ENCODE data around the gene NMD3. TPM values are rescaled to one million over a fixed set of nuclear protein-coding genes. Genes with fewer than 3 reads are reported as not detected.

NMD3 gene
- total RNA-seq, 5 donors from 2014 or later (not counting 1 experiment from before 2014, with no cell fraction given), result 39.2 to 43.4 (median 42.4) TPM

GRCh38 chr3:161254861-161255260, 33.8 kb downstream of the NMD3 start:
- H3K36me3 Mint-ChIP-seq, result peaks cover 68% of the 10 kb centered on the region
- Histone ChIP-seq H3K9me3 (no peaks in the 10 kb centered on the region), H3K27me3 (replicated peaks in 1 of 2; ENCODE audit: control insufficient read depth in 2 of 2, extremely low read depth in 1 of 2, insufficient read depth in 2 of 2, low read length in 1 of 2) (no peaks in the 10 kb centered on the region), H3K4me1 (ENCODE audit: control insufficient read depth in 1 of 2, extremely low read depth in 1 of 2, insufficient read depth in 2 of 2, low read length in 2 of 2) (no peaks in the 10 kb centered on the region), H3K4me3 (ENCODE audit: control insufficient read depth in 1 of 2, extremely low read depth in 1 of 2, low read length in 1 of 2) (no peak overlapping the region), H3K36me3 (ENCODE audit: control insufficient read depth in 2 of 2, extremely low read depth in 1 of 2, insufficient read depth in 1 of 2, low read length in 1 of 2) (peaks cover 4 to 26% of the 10 kb centered on the region in 2 donors), H3K27ac (ENCODE audit: low read length) (no peak overlapping the region)
- POLR2A ChIA-PET, result no interaction called here
- H3K4me3 Mint-ChIP-seq, result no peak overlapping the region
- peaks cover 0 to 10% (median 0%) of the 10 kb centered on the region in 3 donors for H3K4me1 Mint-ChIP-seq
- no peak overlapping the region for H3K27ac Mint-ChIP-seq
- CTCF ChIA-PET, result no interaction called here
- ATAC-seq (replicated peaks in 1 of 4), result no peak
- peaks cover 0 to under 1% (median under 1%) of the 10 kb centered on the region in 3 donors for H3K9me3 Mint-ChIP-seq
- no CpG with 5 or more reads among the region's 1 CpG for WGBS (ENCODE audit: insufficient coverage)
- no peak for DNase-seq
- H3K27me3 Mint-ChIP-seq, result no peaks in the 10 kb centered on the region

DNA sequence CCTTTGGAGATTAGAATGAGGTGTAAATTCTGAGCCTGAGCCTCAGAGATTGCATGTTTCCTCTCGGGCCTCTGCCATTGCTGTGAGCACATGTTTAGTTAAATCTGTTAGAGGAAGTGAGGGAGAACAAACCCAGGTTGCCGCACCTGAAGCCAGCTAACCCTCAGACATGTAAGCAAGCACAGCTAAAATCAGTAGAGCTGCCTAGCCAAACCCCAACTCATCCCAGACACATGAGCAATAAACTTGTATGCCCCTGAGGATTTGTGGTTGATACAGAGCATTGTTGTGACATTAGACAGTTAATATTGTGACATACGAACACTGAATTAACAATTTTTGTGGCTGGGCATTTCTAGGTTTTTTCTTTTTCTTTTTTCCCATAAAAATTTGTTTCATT, 41.9 kb downstream of the NMD3 start:
- CTCF ChIA-PET, result no interaction called here
- POLR2A ChIA-PET, result no interaction called here
- no peak overlapping the region for H3K4me3 Mint-ChIP-seq

DNA sequence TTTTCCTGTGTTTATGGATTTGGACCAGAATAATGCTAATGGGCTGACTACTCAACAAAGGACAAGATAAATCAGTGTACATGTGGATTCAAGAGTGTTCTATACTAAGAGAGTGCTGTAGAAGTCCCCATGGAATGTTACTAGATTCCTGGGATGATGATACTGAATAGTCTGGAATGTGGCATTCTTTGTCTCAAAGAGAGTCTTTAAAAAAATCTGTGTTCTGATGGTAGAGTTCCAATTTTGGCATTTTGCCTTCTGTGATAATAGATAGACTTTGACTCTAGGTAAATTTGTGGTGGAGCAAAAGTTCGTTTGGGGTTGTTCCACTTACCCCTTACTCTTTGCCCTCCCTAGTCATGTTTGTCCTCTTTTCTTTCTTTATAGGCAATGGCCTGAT, 43.7 kb downstream of the NMD3 start:
- peaks cover 47% of the 10 kb centered on the region for H3K36me3 Mint-ChIP-seq
- H3K4me1 ChIP-seq (ENCODE audit: control insufficient read depth in 1 of 2, extremely low read depth in 1 of 2, insufficient read depth in 2 of 2, low read length in 2 of 2), result peaks cover 0 to 2% of the 10 kb centered on the region in 2 experiments
- peaks cover 4 to 19% (median 6%) of the 10 kb centered on the region in 3 donors for H3K9me3 Mint-ChIP-seq
- peaks cover 7 to 9% (median 8%) of the 10 kb centered on the region in 3 donors for H3K4me1 Mint-ChIP-seq
- H3K27ac Mint-ChIP-seq, result no peak overlapping the region
- no peaks in the 10 kb centered on the region for H3K27me3 ChIP-seq (replicated peaks in 1 of 2; ENCODE audit: control insufficient read depth in 2 of 2, extremely low read depth in 1 of 2, insufficient read depth in 2 of 2, low read length in 1 of 2)
- H3K4me3 ChIP-seq (ENCODE audit: control insufficient read depth in 1 of 2, extremely low read depth in 1 of 2, low read length in 1 of 2), result no peak overlapping the region
- peaks cover 0 to 2% of the 10 kb centered on the region in 2 donors for H3K36me3 ChIP-seq (ENCODE audit: control insufficient read depth in 2 of 2, extremely low read depth in 1 of 2, insufficient read depth in 1 of 2, low read length in 1 of 2)
- H3K27me3 Mint-ChIP-seq, result no peaks in the 10 kb centered on the region
- no peak for ATAC-seq (replicated peaks in 1 of 4)
- ChIA-PET CTCF (no interaction called here), POLR2A (no interaction called here)
- no peak overlapping the region for H3K27ac ChIP-seq (ENCODE audit: low read length)
- peaks cover 2% of the 10 kb centered on the region for H3K9me3 ChIP-seq
- DNase-seq, result no peak
- H3K4me3 Mint-ChIP-seq, result no peak overlapping the region
- no CpG with 5 or more reads among the region's 1 CpG for WGBS (ENCODE audit: insufficient coverage)

More for the DNA sequence above, 41.9 kb downstream of the NMD3 start:
- Histone ChIP-seq H3K9me3 (peaks cover 2% of the 10 kb centered on the region), H3K27ac (ENCODE audit: low read length) (no peak overlapping the region), H3K4me3 (ENCODE audit: control insufficient read depth in 1 of 2, extremely low read depth in 1 of 2, low read length in 1 of 2) (no peak overlapping the region), H3K27me3 (replicated peaks in 1 of 2; ENCODE audit: control insufficient read depth in 2 of 2, extremely low read depth in 1 of 2, insufficient read depth in 2 of 2, low read length in 1 of 2) (no peaks in the 10 kb centered on the region), H3K36me3 (ENCODE audit: control insufficient read depth in 2 of 2, extremely low read depth in 1 of 2, insufficient read depth in 1 of 2, low read length in 1 of 2) (peaks cover 0 to 7% of the 10 kb centered on the region in 2 donors), H3K4me1 (ENCODE audit: control insufficient read depth in 1 of 2, extremely low read depth in 1 of 2, insufficient read depth in 2 of 2, low read length in 2 of 2) (peaks cover 0 to 2% of the 10 kb centered on the region in 2 experiments)
- ATAC-seq (replicated peaks in 1 of 4), result no peak
- H3K36me3 Mint-ChIP-seq, result peaks cover 55% of the 10 kb centered on the region
- WGBS (ENCODE audit: insufficient coverage), result no CpG with 5 or more reads among the region's 3 CpGs
- peaks cover 4 to 20% (median 6%) of the 10 kb centered on the region in 3 donors for H3K9me3 Mint-ChIP-seq
- DNase-seq, result no peak
- no peaks in the 10 kb centered on the region for H3K27me3 Mint-ChIP-seq
- peaks cover 7 to 9% (median 8%) of the 10 kb centered on the region in 3 donors for H3K4me1 Mint-ChIP-seq
- no peak overlapping the region for H3K27ac Mint-ChIP-seq

GRCh38 chr3:161265916-161266571, 44.9 kb downstream of the NMD3 start:
- no peak for ATAC-seq (replicated peaks in 1 of 4)
- Mint-ChIP-seq H3K27me3 (no peaks in the 10 kb centered on the region), H3K27ac (no peak overlapping the region), H3K36me3 (peaks cover 39% of the 10 kb centered on the region), H3K4me3 (no peak overlapping the region), H3K9me3 (peaks cover 0 to 9% (median 4%) of the 10 kb centered on the region in 3 donors), H3K4me1 (peaks cover 7 to 9% (median 8%) of the 10 kb centered on the region in 3 donors)
- Histone ChIP-seq H3K9me3 (no peaks in the 10 kb centered on the region), H3K4me1 (ENCODE audit: control insufficient read depth in 1 of 2, extremely low read depth in 1 of 2, insufficient read depth in 2 of 2, low read length in 2 of 2) (peaks cover 0 to 2% of the 10 kb centered on the region in 2 experiments), H3K27ac (ENCODE audit: low read length) (no peak overlapping the region), H3K36me3 (ENCODE audit: control insufficient read depth in 2 of 2, extremely low read depth in 1 of 2, insufficient read depth in 1 of 2, low read length in 1 of 2) (peaks cover 0 to 2% of the 10 kb centered on the region in 2 donors), H3K27me3 (replicated peaks in 1 of 2; ENCODE audit: control insufficient read depth in 2 of 2, extremely low read depth in 1 of 2, insufficient read depth in 2 of 2, low read length in 1 of 2) (no peaks in the 10 kb centered on the region), H3K4me3 (ENCODE audit: control insufficient read depth in 1 of 2, extremely low read depth in 1 of 2, low read length in 1 of 2) (no peak overlapping the region)
- ChIA-PET CTCF (no interaction called here), POLR2A (no interaction called here)
- 100% methylated on average over 1 of the region's 5 CpGs for WGBS (ENCODE audit: insufficient coverage)
- DNase-seq, result no peak

GRCh38 chr3:161266731-161267150, 45.6 kb downstream of the NMD3 start:
- peaks cover 33% of the 10 kb centered on the region for H3K36me3 Mint-ChIP-seq
- POLR2A ChIA-PET, result no interaction called here
- H3K4me3 Mint-ChIP-seq, result no peak overlapping the region
- Histone ChIP-seq H3K36me3 (ENCODE audit: control insufficient read depth in 2 of 2, extremely low read depth in 1 of 2, insufficient read depth in 1 of 2, low read length in 1 of 2) (peaks cover 0 to 2% of the 10 kb centered on the region in 2 donors), H3K27me3 (replicated peaks in 1 of 2; ENCODE audit: control insufficient read depth in 2 of 2, extremely low read depth in 1 of 2, insufficient read depth in 2 of 2, low read length in 1 of 2) (no peaks in the 10 kb centered on the region), H3K4me1 (ENCODE audit: control insufficient read depth in 1 of 2, extremely low read depth in 1 of 2, insufficient read depth in 2 of 2, low read length in 2 of 2) (peaks cover 0 to 2% of the 10 kb centered on the region in 2 experiments), H3K27ac (ENCODE audit: low read length) (no peak overlapping the region), H3K4me3 (ENCODE audit: control insufficient read depth in 1 of 2, extremely low read depth in 1 of 2, low read length in 1 of 2) (no peak overlapping the region), H3K9me3 (no peaks in the 10 kb centered on the region)
- ATAC-seq (replicated peaks in 1 of 4) (no peak), DNase-seq (no peak)
- H3K27ac Mint-ChIP-seq, result no peak overlapping the region
- H3K9me3 Mint-ChIP-seq, result peaks cover 0 to 6% (median 4%) of the 10 kb centered on the region in 3 donors
- H3K27me3 Mint-ChIP-seq, result no peaks in the 10 kb centered on the region
- peaks cover 7 to 9% (median 8%) of the 10 kb centered on the region in 3 donors for H3K4me1 Mint-ChIP-seq
- CTCF ChIA-PET, result interaction anchor here (0.9 to 1.0 kb wide), 3 partner anchors 10 to 142 kb away, joined by 3 read pairs; no protein-coding TSS in a partner anchor
- WGBS (ENCODE audit: insufficient coverage), result no CpG with 5 or more reads among the region's 1 CpG

DNA sequence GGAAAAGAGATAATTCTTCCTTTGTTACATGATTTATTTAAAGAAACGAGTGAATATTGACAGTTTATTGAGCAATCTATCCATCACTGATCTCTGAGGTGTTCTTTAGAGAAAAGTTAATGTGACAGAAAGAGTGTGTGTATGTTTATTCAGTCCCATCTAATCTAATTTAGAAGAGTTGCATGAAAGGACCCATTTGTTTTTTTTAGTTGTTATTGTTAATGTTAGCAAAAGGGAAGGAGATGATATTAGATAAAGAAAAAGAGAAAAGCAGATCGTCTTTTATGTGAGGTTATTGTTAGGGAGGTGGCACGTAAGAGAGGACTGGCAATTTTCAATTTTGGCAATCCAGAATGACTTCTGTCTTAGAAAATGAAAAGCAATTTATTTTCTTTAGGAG, 46.5 kb downstream of the NMD3 start:
- POLR2A ChIA-PET, result no interaction called here
- Histone ChIP-seq H3K27ac (ENCODE audit: low read length) (no peak overlapping the region), H3K4me1 (ENCODE audit: control insufficient read depth in 1 of 2, extremely low read depth in 1 of 2, insufficient read depth in 2 of 2, low read length in 2 of 2) (peaks cover 0 to 2% of the 10 kb centered on the region in 2 experiments), H3K4me3 (ENCODE audit: control insufficient read depth in 1 of 2, extremely low read depth in 1 of 2, low read length in 1 of 2) (no peak overlapping the region), H3K27me3 (replicated peaks in 1 of 2; ENCODE audit: control insufficient read depth in 2 of 2, extremely low read depth in 1 of 2, insufficient read depth in 2 of 2, low read length in 1 of 2) (no peaks in the 10 kb centered on the region), H3K36me3 (ENCODE audit: control insufficient read depth in 2 of 2, extremely low read depth in 1 of 2, insufficient read depth in 1 of 2, low read length in 1 of 2) (peaks cover 0 to 2% of the 10 kb centered on the region in 2 donors), H3K9me3 (no peaks in the 10 kb centered on the region)
- no peak for DNase-seq
- no peak overlapping the region for H3K4me3 Mint-ChIP-seq
- no peaks in the 10 kb centered on the region for H3K27me3 Mint-ChIP-seq
- CTCF ChIA-PET, result interaction anchor here (0.6 to 1.3 kb wide), 5 partner anchors 141 to 167 kb away, joined by 3 read pairs; no protein-coding TSS in a partner anchor
- H3K9me3 Mint-ChIP-seq, result peaks cover 0 to 6% (median 4%) of the 10 kb centered on the region in 3 donors
- H3K27ac Mint-ChIP-seq, result no peak overlapping the region
- 95% methylated on average over 2 of the region's 3 CpGs for WGBS (ENCODE audit: insufficient coverage)
- peaks cover 26% of the 10 kb centered on the region for H3K36me3 Mint-ChIP-seq
- no peak for ATAC-seq (replicated peaks in 1 of 4)
- peaks cover 4 to 5% (median 5%) of the 10 kb centered on the region in 3 donors for H3K4me1 Mint-ChIP-seq

All from T-cell (primary cell).